Lower leg skin (tissue), 4 donors: Measurements from ENCODE around the gene SHISAL2B. TPM values are rescaled to one million over a fixed set of nuclear protein-coding genes. Genes with fewer than 3 reads are reported as not detected.
"Not testable (repeated sequence)": the region's sequence is repeated elsewhere in the genome, so short reads cannot be mapped to it uniquely, and the experiment has no call there.

Experiments used
- DNase-seq, 2 donors: peaks; one replicate each; pipeline ENCODE4 v3.0.0-alpha.2; 2019; ENCODE audit warnings: low spot score in 2 of 2
- H3K4me3 ChIP-seq: fragments of 200-600 bp; sonication (generic); 2 replicates; pipeline ENCODE4 v1.5.1; 2017; ENCODE audit warnings: mild to moderate bottlenecking, low read depth; ENCODE audit not compliant: poor library complexity, severe bottlenecking
- POLR2A ChIP-seq, 2 donors: fragments of 450-650 bp; IDR thresholded peaks; one replicate each; pipeline ENCODE4 v1.6.1; 2016 to 2017; ENCODE audit warnings: antibody characterized with exemption in 2 of 2, mild to moderate bottlenecking in 1 of 2, moderate library complexity in 1 of 2
- WGBS, 2 donors: methylation state at CpG; one replicate each; pipeline ENCODE4 v1.1.5; 2018; 5-methylcytosine and 5-hydroxymethylcytosine counted together
- intact Hi-C: fragments of 100-400 bp; cut with DNase I; formaldehyde crosslinking; loops from one replicate; pipeline ENCODE4 v1.15.0; 2023; ENCODE audit warnings: low total_unique reads
- total RNA-seq, 4 donors: library from RNA; depleted of rRNA; stranded (reverse); fragments of >200 nt; gene quantifications; one replicate each; pipeline ENCODE4 v1.1.0, GENCODE V29; 2016
- TF ChIP-seq, protein P1 (sequence below), 3 donors: fragments of 450-650 bp; IDR thresholded peaks; one replicate each; pipeline ENCODE4 v1.5.1; 2016; ENCODE audit warnings: antibody characterized with exemption in 3 of 3, mild to moderate bottlenecking in 3 of 3, moderate library complexity in 2 of 3

The SHISAL2B gene
- total RNA-seq, 4 donors from 2014 or later, result not detected

DNA sequence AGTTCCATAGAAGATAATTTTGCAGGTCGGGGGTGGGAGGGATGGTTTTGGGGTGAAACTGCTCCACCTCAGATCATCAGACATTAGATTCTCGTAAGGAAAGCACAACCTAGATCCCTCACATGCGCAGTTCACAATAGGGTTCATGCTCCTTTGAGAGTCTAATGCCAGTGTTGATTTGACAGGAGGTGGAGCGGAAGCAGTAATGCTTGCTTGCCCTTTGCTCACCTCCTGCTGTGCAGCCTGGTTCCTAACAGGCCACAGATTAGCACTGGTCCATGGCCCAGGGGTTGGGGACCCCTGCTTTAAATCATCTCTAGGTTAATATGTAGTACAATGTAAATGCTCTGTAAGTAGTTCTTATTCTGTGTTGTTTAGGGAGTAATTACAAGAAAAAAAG, 10.5 kb downstream of the SHISAL2B start:
- intact Hi-C loops, result no loop called here
- H3K4me3 ChIP-seq, result no peak overlapping the region
- TF ChIP-seq, protein P1, sequence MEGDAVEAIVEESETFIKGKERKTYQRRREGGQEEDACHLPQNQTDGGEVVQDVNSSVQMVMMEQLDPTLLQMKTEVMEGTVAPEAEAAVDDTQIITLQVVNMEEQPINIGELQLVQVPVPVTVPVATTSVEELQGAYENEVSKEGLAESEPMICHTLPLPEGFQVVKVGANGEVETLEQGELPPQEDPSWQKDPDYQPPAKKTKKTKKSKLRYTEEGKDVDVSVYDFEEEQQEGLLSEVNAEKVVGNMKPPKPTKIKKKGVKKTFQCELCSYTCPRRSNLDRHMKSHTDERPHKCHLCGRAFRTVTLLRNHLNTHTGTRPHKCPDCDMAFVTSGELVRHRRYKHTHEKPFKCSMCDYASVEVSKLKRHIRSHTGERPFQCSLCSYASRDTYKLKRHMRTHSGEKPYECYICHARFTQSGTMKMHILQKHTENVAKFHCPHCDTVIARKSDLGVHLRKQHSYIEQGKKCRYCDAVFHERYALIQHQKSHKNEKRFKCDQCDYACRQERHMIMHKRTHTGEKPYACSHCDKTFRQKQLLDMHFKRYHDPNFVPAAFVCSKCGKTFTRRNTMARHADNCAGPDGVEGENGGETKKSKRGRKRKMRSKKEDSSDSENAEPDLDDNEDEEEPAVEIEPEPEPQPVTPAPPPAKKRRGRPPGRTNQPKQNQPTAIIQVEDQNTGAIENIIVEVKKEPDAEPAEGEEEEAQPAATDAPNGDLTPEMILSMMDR (IDR thresholded peaks at IDR 0.05), result no peak
- TF ChIP-seq POLR2A (IDR thresholded peaks at IDR 0.05), result no peak
- 82 to 86% methylated on average over 4 of the region's 4 CpGs for WGBS, 2 donors
- no peak for DNase-seq

DNA sequence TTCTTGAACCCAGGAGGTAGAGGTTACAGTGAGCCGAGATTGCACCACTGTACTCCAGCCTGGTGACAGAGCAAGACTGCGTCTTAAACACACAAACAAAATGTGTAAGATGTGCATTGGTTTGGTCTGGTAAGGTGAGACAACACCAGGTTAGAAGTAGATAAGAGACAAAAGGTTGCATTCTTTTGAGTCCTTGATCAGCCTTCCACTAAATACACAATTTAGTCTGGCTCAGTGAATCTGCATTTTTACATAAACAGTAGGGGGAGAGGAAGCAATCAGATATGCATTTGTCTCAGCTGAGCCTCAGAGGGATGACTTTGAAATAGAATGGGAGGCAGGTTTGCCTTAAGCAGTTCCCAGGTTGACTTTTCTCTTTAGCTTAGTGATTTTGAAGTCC, 15.8 kb downstream of the SHISAL2B start:
- WGBS, 2 donors, result 26 to 33% methylated on average over 2 of the region's 2 CpGs
- H3K4me3 ChIP-seq, intact Hi-C loops, DNase-seq: not testable (repeated sequence)

DNA sequence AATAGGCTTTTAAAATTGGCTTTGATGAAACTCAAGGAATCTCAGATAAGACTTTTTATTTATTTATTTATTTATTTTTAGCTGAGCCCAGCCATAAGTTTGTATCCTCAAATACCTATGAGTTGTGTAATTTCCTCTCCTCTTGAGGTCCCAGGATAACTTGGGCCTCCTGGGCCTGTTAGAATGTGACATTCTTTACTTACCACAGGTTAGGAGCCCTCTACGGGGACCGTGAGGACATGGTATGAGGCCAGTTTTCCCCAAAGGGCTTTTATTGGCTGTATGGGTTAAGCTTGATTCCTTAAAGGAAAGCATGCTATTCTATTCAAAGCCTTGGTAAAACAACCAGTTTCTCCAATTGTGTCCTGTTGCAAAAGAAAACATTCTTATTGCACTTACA, 16.9 kb downstream of the SHISAL2B start:
- no peak for TF ChIP-seq POLR2A (IDR thresholded peaks at IDR 0.05)
- TF ChIP-seq, protein P1 (IDR thresholded peaks at IDR 0.05), result no peak
- no peak overlapping the region for H3K4me3 ChIP-seq
- intact Hi-C loops, result no loop called here
- no peak for DNase-seq
- 85% methylated on average over 2 of the region's 2 CpGs for WGBS, 2 donors

DNA sequence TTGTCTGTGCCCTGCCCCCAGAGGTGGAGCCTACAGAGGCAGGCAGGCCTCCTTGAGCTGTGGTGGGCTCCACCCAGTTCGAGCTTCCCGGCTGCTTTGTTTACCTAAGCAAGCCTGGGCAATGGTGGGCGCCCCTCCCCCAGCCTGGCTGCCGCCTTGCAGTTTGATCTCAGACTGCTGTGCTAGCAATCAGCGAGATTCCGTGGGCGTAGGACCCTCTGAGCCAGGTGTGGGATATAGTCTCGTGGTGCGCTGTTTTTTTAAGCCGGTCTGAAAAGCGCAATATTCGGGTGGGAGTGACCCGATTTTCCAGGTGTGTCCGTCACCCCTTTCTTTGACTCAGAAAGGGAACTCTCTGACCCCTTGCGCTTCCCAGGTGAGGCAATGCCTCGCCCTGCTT, 24.2 kb downstream of the SHISAL2B start:
- intact Hi-C loops, H3K4me3 ChIP-seq, DNase-seq: not testable (repeated sequence)
- WGBS, 2 donors, result 69 to 78% methylated on average over 12 of the region's 16 CpGs

DNA sequence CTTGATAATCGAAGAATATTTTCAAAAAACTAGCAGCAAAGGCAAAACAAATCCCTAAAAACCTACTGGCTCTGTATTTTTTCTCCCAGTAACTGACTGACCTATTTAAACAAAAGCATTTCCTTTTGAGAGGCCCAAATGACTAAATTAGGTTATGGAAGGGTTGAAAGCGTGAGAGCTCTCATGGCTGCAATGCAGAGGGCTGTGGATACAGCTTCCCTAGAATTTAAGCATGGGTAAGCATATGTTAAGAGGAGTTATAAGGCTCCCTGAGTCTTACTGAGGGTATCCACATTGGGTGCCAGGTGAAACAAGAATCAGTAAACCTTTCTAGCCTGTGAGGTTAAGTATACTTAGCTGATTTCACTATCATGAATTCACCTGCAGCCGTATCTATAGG, 32.3 kb downstream of the SHISAL2B start:
- intact Hi-C loops, result no loop called here
- no peak for DNase-seq
- TF ChIP-seq, protein P1 (IDR thresholded peaks at IDR 0.05), result no peak
- TF ChIP-seq POLR2A (IDR thresholded peaks at IDR 0.05), result no peak
- H3K4me3 ChIP-seq, result no peak overlapping the region
- WGBS, 2 donors, result 62 to 96% methylated on average over 3 of the region's 3 CpGs

DNA sequence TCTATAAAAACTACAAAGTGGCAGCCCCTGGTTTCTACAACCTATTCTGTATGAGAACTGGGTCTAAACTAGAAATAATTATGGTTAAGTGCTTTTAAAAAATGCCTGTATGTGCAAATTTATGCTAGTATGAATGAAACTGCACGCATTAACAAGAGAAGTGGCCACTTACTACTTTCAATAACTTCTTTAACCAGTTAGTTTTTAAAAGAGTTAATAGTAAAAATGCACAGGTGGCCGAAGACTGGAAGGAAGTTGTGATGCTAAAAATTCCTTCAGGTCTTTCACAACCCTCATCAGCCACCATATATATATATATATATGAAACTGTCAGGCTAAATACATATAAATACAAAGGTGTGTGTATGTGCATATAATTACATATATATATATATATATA, 36.8 kb downstream of the SHISAL2B start:
- 95 to 98% methylated on average over 2 of the region's 2 CpGs for WGBS, 2 donors
- no peak for TF ChIP-seq POLR2A (IDR thresholded peaks at IDR 0.05)
- TF ChIP-seq, protein P1 (IDR thresholded peaks at IDR 0.05), result no peak
- intact Hi-C loops, result no loop called here

DNA sequence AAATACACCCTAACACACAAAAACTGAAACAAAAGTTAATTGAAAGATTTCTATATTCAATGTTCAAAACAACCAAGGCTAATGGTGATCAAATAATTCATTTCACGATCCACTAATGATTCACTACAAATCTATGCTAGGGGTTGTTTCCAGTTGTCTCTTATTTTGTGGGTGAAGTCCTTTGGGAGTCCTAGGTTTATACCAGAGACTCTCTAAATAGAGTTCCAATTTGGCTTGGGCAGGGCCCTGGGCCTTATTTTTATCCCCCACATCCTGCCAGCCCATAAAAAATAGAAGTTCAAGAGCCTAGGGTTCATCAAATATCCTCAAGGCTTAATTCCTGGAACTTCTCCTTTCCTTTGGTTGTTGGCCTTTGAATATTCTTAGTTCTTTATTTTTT, 52.1 kb downstream of the SHISAL2B start:
- TF ChIP-seq POLR2A (IDR thresholded peaks at IDR 0.05), result no peak
- TF ChIP-seq, protein P1 (IDR thresholded peaks at IDR 0.05), result no peak

More for the DNA sequence above, 36.8 kb downstream of the SHISAL2B start:
- DNase-seq, result no peak
- H3K4me3 ChIP-seq, result no peak overlapping the region

More for the DNA sequence above, 52.1 kb downstream of the SHISAL2B start:
- intact Hi-C loops, result loop anchor here (1.0 kb wide), 1 partner anchor 21 kb away; no protein-coding TSS in a partner anchor
- WGBS, 2 donors, result 83 to 88% methylated on average over 1 of the region's 1 CpG
- no peak overlapping the region for H3K4me3 ChIP-seq
- no peak for DNase-seq
